Heart right ventricle (tissue), 16 donors: ENCODE data around the gene MYBPC1. TPM values are rescaled to one million over a fixed set of nuclear protein-coding genes. Genes with fewer than 3 reads are reported as not detected.

Source experiments
- ATAC-seq, 8 donors: fragments of 200-7000 bp; cut with Tn5 transposase; one replicate each; pipeline ENCODE4 v1.9.1; 2020; ENCODE audit warnings: mild to moderate bottlenecking in 8 of 8, moderate library complexity in 8 of 8, moderate number of reproducible peaks in 1 of 8
- DNase-seq, 2 donors: peaks; one replicate each; pipeline ENCODE4 v3.0.0-alpha.2; 2020
- H3K27ac ChIP-seq, 10 donors: fragments of 200-600 bp; sonication (generic) in 2 of 10; one replicate each; pipeline versions ENCODE4 v1.5.0 to v1.8.0; 2020 to 2022; ENCODE audit warnings: mild to moderate bottlenecking in 3 of 10
- H3K27me3 ChIP-seq, 7 donors: fragments of 200-600 bp; one replicate each; pipeline ENCODE4 v1.8.0; 2021 to 2022; ENCODE audit warnings: mild to moderate bottlenecking in 2 of 7
- H3K36me3 ChIP-seq, 9 donors: fragments of 200-600 bp; sonication (generic) in 1 of 9; one replicate each; pipeline versions ENCODE4 v1.5.0 to v1.8.0; 2020 to 2022; ENCODE audit warnings: mild to moderate bottlenecking in 2 of 9
- H3K4me1 ChIP-seq, 9 donors: fragments of 200-600 bp; sonication (generic) in 1 of 9; one replicate each; pipeline versions ENCODE4 v1.5.0 to v1.8.0; 2020 to 2022; ENCODE audit warnings: mild to moderate bottlenecking in 4 of 9
- H3K4me3 ChIP-seq, 10 donors: fragments of 200-600 bp; sonication (generic) in 2 of 10; one replicate each; pipeline versions ENCODE4 v1.5.0 to v1.8.0; 2020 to 2022; ENCODE audit warnings: mild to moderate bottlenecking in 7 of 10, moderate library complexity in 2 of 10
- H3K9me3 ChIP-seq, 11 donors: fragments of 200-600 bp in 10 of 11; sonication (generic) in 2 of 11; one replicate each; pipeline versions ENCODE4 v1.5.0 to v1.8.0; 2013 to 2022; ENCODE audit warnings: mild to moderate bottlenecking in 2 of 11, control low read depth in 1 of 11, moderate library complexity in 1 of 11
- WGBS, 2 donors: extraction: QIAGEN DNeasy Blood & Tissue Kit; methylation state at CpG; one replicate each; pipeline ENCODE4 v1.1.7; 2013; ENCODE audit warnings: inconsistent platforms in 1 of 2; 5-methylcytosine and 5-hydroxymethylcytosine counted together
- intact Hi-C, 10 donors: fragments of 100-400 bp; cut with DNase I; formaldehyde crosslinking; loops; one replicate each; pipeline versions ENCODE4 v1.11.1 to v1.14.2; 2022
- polyA plus RNA-seq, 2 donors: library from polyadenylated mRNA; stranded (reverse); fragments of 200-250 nt; gene quantifications; one replicate each; pipeline ENCODE4 v1.2.3, GENCODE V29; 2013
- total RNA-seq, 10 donors: library from RNA; stranded (reverse); fragmentation: NEBNext Ultra II Directional in 3 of 10; extraction: Animal tissue kit (Norgen Biotek cat#: 25700) in 3 of 10; gene quantifications; one replicate each; pipeline versions ENCODE4 v1.2.1 to v1.2.4, GENCODE V29; 2021 to 2023
- TF ChIP-seq, protein P1 (sequence below), 9 donors: fragments of 200-600 bp; sonication (generic) in 2 of 9; IDR thresholded peaks; one replicate each; pipeline versions ENCODE4 v1.5.0 to v1.8.0; 2021 to 2022; ENCODE audit warnings: antibody characterized with exemption in 9 of 9, mild to moderate bottlenecking in 5 of 9, moderate library complexity in 1 of 9
- donor health status: Arrhythmogenic right ventricular cardiomyopathy.
- donor health status: ischemic (EF 13 %, LVEDD 7.1; RV severe dilation, severe dysfunction).
- donor health status: healthy with polysubstance abuse.
- donor health status: DM: no; HTN: yes; CAD: no.
- donor health status: DM: no; HTN: no; CAD: no.
- donor health status: ischemic (EF 25% LVEDD 6.9; RV normal size, moderate dysfunction).
- donor health status: ischemic (EF 25% LVEDD 5.7; RV mildly dilated, moderate dysfunction).
- donor health status: healthy.
- donor health status: DM: yes; HTN: yes; CAD: no.
- donor health status: Ischemic cardiomyopathy.
- donor health status: ischemic (EF 35%, LVEDD 5.7; RV mildly dilated, moderate dysfunction).
- donor health status: nonischemic (EF 11% LVEDD 7.7; RV severe dilation, severe dysfunction).
- donor health status: DM: yes; HTN: yes; CAD: no.
- donor health status: PGD.
- donor health status: ischemic (EF 29% LVEDD 5.4; RV normal size, mild dysfunction).
- donor health status: nonischemic (EF 23%, LVEDD 6.1; RV moderate dilation, normal function).

The MYBPC1 gene
- total and polyA plus RNA-seq, 12 donors: 0.17 to 6.4 (median 1.7) TPM

DNA sequence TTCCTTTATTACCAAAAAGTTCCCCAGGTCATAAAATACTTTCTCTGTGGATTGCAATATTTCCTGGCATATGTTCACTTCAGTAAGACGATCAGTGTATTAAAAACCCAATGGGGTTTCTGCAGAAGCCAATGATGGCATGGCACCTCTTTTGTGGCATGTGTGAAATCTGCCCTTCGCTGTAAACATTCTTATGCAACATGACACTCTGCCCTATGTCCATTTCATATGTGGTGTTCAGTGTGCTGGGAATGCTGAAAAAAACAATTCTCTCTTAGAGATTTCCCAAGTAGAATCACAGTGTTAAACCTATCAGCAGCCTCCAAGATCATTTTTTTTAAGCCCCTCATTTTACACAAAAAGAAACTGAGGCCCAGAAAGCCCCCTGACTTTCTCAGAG, 2.3 kb upstream of the MYBPC1 start:
- no peaks in the 10 kb centered on the region for H3K36me3 ChIP-seq
- intact Hi-C loops: no loop called here
- no peaks in the 10 kb centered on the region for H3K9me3 ChIP-seq
- DNase-seq (no peak), ATAC-seq (no peak)
- H3K27me3 ChIP-seq: peaks cover 0 to 5% (median 0%) of the 10 kb centered on the region in 7 donors
- TF ChIP-seq, protein P1, sequence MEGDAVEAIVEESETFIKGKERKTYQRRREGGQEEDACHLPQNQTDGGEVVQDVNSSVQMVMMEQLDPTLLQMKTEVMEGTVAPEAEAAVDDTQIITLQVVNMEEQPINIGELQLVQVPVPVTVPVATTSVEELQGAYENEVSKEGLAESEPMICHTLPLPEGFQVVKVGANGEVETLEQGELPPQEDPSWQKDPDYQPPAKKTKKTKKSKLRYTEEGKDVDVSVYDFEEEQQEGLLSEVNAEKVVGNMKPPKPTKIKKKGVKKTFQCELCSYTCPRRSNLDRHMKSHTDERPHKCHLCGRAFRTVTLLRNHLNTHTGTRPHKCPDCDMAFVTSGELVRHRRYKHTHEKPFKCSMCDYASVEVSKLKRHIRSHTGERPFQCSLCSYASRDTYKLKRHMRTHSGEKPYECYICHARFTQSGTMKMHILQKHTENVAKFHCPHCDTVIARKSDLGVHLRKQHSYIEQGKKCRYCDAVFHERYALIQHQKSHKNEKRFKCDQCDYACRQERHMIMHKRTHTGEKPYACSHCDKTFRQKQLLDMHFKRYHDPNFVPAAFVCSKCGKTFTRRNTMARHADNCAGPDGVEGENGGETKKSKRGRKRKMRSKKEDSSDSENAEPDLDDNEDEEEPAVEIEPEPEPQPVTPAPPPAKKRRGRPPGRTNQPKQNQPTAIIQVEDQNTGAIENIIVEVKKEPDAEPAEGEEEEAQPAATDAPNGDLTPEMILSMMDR (IDR thresholded peaks at IDR 0.05): no peak
- no peak overlapping the region for H3K27ac ChIP-seq
- H3K4me1 ChIP-seq: no peaks in the 10 kb centered on the region
- H3K4me3 ChIP-seq: no peak overlapping the region
- WGBS, 2 donors: 76 to 80% methylated on average over 2 of the region's 2 CpGs

DNA sequence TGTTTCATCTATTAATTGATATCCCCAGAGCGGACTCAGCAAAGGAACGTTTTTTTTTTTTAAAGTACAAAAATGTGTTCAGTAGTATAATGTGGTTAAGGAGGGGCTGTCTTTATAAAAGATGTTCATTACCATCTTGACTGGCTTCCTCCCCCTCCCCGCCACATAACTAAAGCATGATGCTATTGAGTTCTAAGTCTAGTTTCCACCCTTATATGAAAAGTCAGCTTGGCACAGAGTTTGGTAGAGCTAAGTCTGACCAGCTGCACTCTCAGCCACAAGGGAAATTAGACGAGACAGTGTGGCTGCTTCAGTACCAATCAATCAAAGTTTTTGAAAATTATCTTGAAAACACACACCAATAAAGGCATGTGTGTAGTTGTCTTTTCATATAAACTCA, 1.9 kb upstream of the MYBPC1 start:
- intact Hi-C loops: no loop called here
- 59 to 67% methylated on average over 4 of the region's 4 CpGs for whole genome bisulfite sequencing, 2 donors
- ATAC-seq (no peak), DNase-seq (no peak)
- TF ChIP-seq, protein P1 (IDR thresholded peaks at IDR 0.05): no peak
- Histone ChIP-seq H3K4me3 (no peak overlapping the region), H3K36me3 (no peaks in the 10 kb centered on the region), H3K27ac (no peak overlapping the region), H3K9me3 (no peaks in the 10 kb centered on the region), H3K27me3 (peaks cover 0 to 5% (median 0%) of the 10 kb centered on the region in 7 donors), H3K4me1 (no peaks in the 10 kb centered on the region)

DNA sequence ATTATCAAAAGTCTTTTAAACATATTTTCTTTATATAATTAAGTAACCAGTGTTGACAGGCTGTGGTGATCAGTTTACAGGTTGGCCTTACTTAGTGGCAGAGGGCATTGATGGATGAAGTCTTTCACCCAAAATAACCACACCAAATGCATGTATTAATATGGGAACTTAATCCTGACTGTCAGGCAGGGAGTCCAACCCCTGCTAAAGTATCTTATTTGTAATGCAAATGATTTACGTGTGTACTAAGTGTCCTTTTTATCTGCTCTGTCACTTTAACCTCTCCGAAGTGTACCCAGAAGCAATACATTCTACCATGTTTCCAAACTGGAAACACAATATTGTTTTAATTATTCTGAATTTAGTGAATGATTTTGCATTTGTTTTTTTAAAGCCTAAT, 1.4 kb downstream of the MYBPC1 start:
- H3K9me3 ChIP-seq: no peaks in the 10 kb centered on the region

DNA sequence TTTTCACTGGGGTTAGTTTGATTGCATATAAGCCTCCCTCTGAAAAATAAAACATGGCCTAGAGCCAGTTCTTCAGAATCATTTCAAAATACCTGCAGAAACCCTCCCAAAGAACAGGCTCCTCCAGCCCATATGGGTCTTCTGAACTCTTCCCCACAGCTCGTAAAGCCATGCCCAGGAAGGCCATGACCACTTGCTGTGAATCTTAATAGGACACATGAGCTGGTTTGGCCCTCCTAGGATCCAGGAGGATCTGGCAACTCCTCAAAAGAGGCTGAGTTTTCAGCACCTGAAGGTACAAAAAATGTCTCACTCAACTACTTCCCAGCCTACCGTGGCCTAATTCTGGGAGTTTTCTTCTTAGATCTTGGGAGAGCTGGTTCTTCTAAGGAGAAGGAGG, 2.4 kb downstream of the MYBPC1 start:
- Histone ChIP-seq H3K4me3 (no peak overlapping the region), H3K36me3 (no peaks in the 10 kb centered on the region), H3K27me3 (peaks cover 0 to 5% (median 0%) of the 10 kb centered on the region in 7 donors), H3K9me3 (no peaks in the 10 kb centered on the region), H3K27ac (no peak overlapping the region), H3K4me1 (no peaks in the 10 kb centered on the region)
- ATAC-seq: no peak
- TF ChIP-seq, protein P1 (IDR thresholded peaks at IDR 0.05): no peak
- 56 to 69% methylated on average over 2 of the region's 2 CpGs for WGBS, 2 donors
- intact Hi-C loops: no loop called here
- DNase-seq: no peak

More for the DNA sequence above, 1.4 kb downstream of the MYBPC1 start:
- TF ChIP-seq, protein P1 (IDR thresholded peaks at IDR 0.05): no peak
- Histone ChIP-seq H3K4me1 (no peaks in the 10 kb centered on the region), H3K27me3 (peaks cover 0 to 5% (median 0%) of the 10 kb centered on the region in 7 donors), H3K36me3 (no peaks in the 10 kb centered on the region), H3K4me3 (no peak overlapping the region), H3K27ac (no peak overlapping the region)
- intact Hi-C loops: no loop called here
- 41 to 59% methylated on average over 2 of the region's 2 CpGs for WGBS, 2 donors
- DNase-seq (no peak), ATAC-seq (no peak)
